Activated naive CD4-positive, alpha-beta T cell treated with anti-CD3 and anti-CD28 coated beads, Interleukin-2, amount 10 ng/mL, durations not matched to agents 7 days and 5 days (primary cell): ENCODE data around the gene SPECC1.
"Not testable (repeated sequence)": the region's sequence is repeated elsewhere in the genome, so short reads cannot be mapped to it uniquely, and the experiment has no call there.

Experiments
- CTCF ChIA-PET: fragments of 350-600 bp; sonication (Branson Sonifier 250); formaldehyde crosslinking; loops from one replicate; lab custom pipeline; 2021; ENCODE audit warnings: antibody characterized with exemption; lab: Charles Lee
- DNase-seq: peaks from one replicate; pipeline ENCODE4 v3.0.0-alpha.2; 2020
- H3K27ac Mint-ChIP-seq: one replicate; pipeline ENCODE4 v1.8.0; 2021; ENCODE audit warnings: mild to moderate bottlenecking, moderate library complexity, mixed read lengths
- H3K27me3 Mint-ChIP-seq: one replicate; pipeline ENCODE4 v1.8.0; 2021; ENCODE audit warnings: mild to moderate bottlenecking, mixed read lengths
- H3K36me3 Mint-ChIP-seq: one replicate; pipeline ENCODE4 v1.8.0; 2021; ENCODE audit warnings: mixed read lengths
- H3K4me1 Mint-ChIP-seq: one replicate; pipeline ENCODE4 v1.8.0; 2021; ENCODE audit warnings: mixed read lengths
- H3K4me3 Mint-ChIP-seq: one replicate; pipeline ENCODE4 v1.8.0; 2021; ENCODE audit warnings: mild to moderate bottlenecking, moderate library complexity, mixed read lengths
- H3K9me3 Mint-ChIP-seq: one replicate; pipeline ENCODE4 v1.8.0; 2021; ENCODE audit warnings: mixed read lengths

The SPECC1 gene

GRCh38 chr17:20068445-20068844 lies 59.3 kb downstream of the SPECC1 start:
- Mint-ChIP-seq H3K27ac (no peak overlapping the region), H3K27me3 (peaks cover 19% of the 10 kb centered on the region), H3K9me3 (no peaks in the 10 kb centered on the region), H3K36me3 (no peaks in the 10 kb centered on the region), H3K4me1 (peaks cover 11% of the 10 kb centered on the region), H3K4me3 (no peak overlapping the region)
- CTCF ChIA-PET = no interaction called here
- no peak for DNase-seq

GRCh38 chr17:20071824-20072691 lies 62.9 kb downstream of the SPECC1 start:
- CTCF ChIA-PET = interaction anchor here (1.4 to 1.6 kb wide), 2 partner anchors 18 to 79 kb away, joined by 3 to 4 read pairs; no protein-coding TSS in a partner anchor
- no peaks in the 10 kb centered on the region for H3K36me3 Mint-ChIP-seq
- no peaks in the 10 kb centered on the region for H3K9me3 Mint-ChIP-seq
- H3K27me3 Mint-ChIP-seq = peaks cover 25% of the 10 kb centered on the region
- no peak overlapping the region for H3K4me3 Mint-ChIP-seq
- DNase-seq = no peak
- H3K4me1 Mint-ChIP-seq = peaks cover 26% of the 10 kb centered on the region
- H3K27ac Mint-ChIP-seq = no peak overlapping the region

DNA sequence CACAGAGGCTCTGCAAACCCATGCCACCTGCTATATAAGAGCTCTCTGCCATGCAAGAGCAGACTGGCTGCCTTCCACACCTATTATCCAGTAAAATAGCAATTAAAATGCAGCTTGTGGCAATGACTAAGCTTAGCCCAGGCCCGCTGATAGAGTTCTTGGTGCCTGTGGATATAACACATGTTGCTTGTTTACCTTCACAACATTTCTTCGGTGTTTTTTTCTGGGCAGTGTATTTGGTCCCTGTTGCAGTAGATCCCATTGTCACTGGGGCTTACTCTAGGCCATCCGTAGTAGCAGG lies 63.5 kb downstream of the SPECC1 start:
- Mint-ChIP-seq H3K36me3 (no peaks in the 10 kb centered on the region), H3K27ac (no peak overlapping the region), H3K4me1 (peaks cover 26% of the 10 kb centered on the region), H3K9me3 (no peaks in the 10 kb centered on the region), H3K27me3 (peaks cover 25% of the 10 kb centered on the region), H3K4me3 (no peak overlapping the region)
- CTCF ChIA-PET = interaction anchor here (1.4 to 1.6 kb wide), 2 partner anchors 19 to 80 kb away, joined by 3 to 4 read pairs; no protein-coding TSS in a partner anchor
- DNase-seq = no peak

DNA sequence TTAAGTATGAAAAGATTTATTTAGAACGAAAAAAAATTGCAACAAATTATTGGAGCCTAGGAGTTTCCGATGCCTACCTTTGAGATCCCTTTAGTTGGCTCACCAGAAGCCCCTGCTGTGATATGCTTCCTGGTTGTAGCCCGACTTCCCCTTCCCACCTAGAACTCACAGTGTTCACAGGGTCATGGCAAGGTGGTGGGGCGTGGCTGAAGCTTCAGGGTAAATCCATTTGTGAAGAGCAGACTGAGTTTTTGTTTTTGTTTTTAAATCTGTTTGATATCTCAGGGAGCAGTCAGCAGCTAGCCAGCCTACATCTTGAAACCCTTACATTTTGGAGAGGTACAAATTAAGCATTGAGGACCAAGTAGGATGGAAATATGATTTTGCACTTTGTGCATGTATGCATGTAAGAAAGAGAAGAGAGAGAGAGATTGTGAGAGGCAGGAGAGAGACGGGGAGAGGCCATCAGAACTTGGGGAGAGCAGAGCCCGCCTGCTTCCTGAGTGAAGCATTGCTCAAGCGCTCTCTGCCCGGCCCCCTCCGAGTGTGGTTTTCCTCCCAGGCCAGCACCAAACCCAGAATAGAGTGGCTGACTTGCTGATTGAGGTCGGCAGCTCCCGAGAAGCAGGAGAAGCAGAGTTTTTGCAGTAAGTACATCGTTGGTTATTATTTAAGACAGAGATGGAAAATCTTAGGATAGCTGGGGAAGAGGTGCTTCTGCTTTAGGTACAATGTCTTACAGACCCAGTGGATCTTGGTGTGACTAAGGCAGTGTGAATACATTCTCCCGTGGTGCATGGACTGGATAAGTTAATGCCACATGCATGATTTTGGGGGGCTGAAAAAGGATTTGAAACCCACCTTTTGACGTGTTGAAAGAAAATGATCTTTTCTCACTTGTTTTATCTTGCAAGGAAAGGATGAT lies 64.2 kb downstream of the SPECC1 start:
- H3K4me1 Mint-ChIP-seq = peaks cover 26% of the 10 kb centered on the region
- CTCF ChIA-PET = interaction anchor here (1.4 to 1.6 kb wide), 2 partner anchors 20 to 80 kb away, joined by 3 to 4 read pairs; no protein-coding TSS in a partner anchor
- H3K27me3 Mint-ChIP-seq = peaks cover 21% of the 10 kb centered on the region
- H3K9me3 Mint-ChIP-seq = no peaks in the 10 kb centered on the region
- peak; percentile 69 for DNase-seq
- H3K27ac Mint-ChIP-seq = peak overlapping the region; percentile 80
- no peaks in the 10 kb centered on the region for H3K36me3 Mint-ChIP-seq
- H3K4me3 Mint-ChIP-seq = peak overlapping the region; percentile 50

GRCh38 chr17:20074001-20074400 lies 64.8 kb downstream of the SPECC1 start:
- peaks cover 25% of the 10 kb centered on the region for H3K4me1 Mint-ChIP-seq
- DNase-seq = no peak
- H3K27me3 Mint-ChIP-seq = peaks cover 21% of the 10 kb centered on the region
- H3K27ac Mint-ChIP-seq = no peak overlapping the region
- H3K4me3 Mint-ChIP-seq = peak overlapping the region; percentile 50
- no peaks in the 10 kb centered on the region for H3K9me3 Mint-ChIP-seq
- CTCF ChIA-PET = interaction anchor here (1.1 kb wide), 1 partner anchor 16 kb away, joined by 3 read pairs; no protein-coding TSS in a partner anchor
- no peaks in the 10 kb centered on the region for H3K36me3 Mint-ChIP-seq

- no peaks in the 10 kb centered on the region for H3K36me3 Mint-ChIP-seq
- DNase-seq = no peak
- H3K27me3 Mint-ChIP-seq = peaks cover 21% of the 10 kb centered on the region
- no peaks in the 10 kb centered on the region for H3K9me3 Mint-ChIP-seq
- peaks cover 25% of the 10 kb centered on the region for H3K4me1 Mint-ChIP-seq
- H3K27ac Mint-ChIP-seq = peak overlapping the region; percentile 71
- H3K4me3 Mint-ChIP-seq = peak overlapping the region; percentile 50
- CTCF ChIA-PET = interaction anchor here (1.1 kb wide), 1 partner anchor 16 kb away, joined by 3 read pairs; no protein-coding TSS in a partner anchor
Observed at GRCh38 chr17:20074489-20074888, 65.3 kb downstream of the SPECC1 start.

DNA sequence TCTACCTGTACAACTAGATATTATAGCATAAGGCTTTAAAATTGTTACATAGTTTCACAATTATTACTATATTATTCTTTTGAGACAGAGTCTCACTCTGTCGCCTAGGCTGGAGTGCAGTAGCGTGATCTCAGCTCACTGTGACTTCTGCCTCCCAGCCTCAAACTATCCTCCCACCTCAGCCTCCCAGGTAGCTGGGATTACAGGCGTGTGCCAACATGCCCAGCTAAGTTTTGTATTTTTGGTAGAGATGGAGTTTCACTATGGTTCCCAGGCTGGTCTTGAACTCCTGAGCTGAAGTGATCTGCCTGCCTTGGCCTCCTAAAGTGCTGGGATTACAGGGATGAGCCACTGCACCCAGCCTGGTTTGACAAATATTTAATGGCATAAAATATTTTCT lies 67.0 kb downstream of the SPECC1 start:
- H3K36me3 Mint-ChIP-seq, H3K4me3 Mint-ChIP-seq, H3K9me3 Mint-ChIP-seq, CTCF ChIA-PET, DNase-seq, H3K27ac Mint-ChIP-seq: not testable (repeated sequence)
- Mint-ChIP-seq H3K4me1 (peaks cover 25% of the 10 kb centered on the region), H3K27me3 (peaks cover 27% of the 10 kb centered on the region)

GRCh38 chr17:20077978-20078685 lies 69.0 kb downstream of the SPECC1 start:
- Mint-ChIP-seq H3K36me3 (no peaks in the 10 kb centered on the region), H3K4me1 (peaks cover 18% of the 10 kb centered on the region), H3K4me3 (no peak overlapping the region), H3K9me3 (no peaks in the 10 kb centered on the region), H3K27me3 (peaks cover 31% of the 10 kb centered on the region), H3K27ac (no peak overlapping the region)
- DNase-seq = no peak
- CTCF ChIA-PET = no interaction called here

GRCh38 chr17:20080513-20080912 lies 71.4 kb downstream of the SPECC1 start:
- Mint-ChIP-seq H3K36me3 (no peaks in the 10 kb centered on the region), H3K27ac (no peak overlapping the region), H3K4me1 (peaks cover 3% of the 10 kb centered on the region), H3K27me3 (peaks cover 23% of the 10 kb centered on the region), H3K4me3 (no peak overlapping the region), H3K9me3 (no peaks in the 10 kb centered on the region)
- DNase-seq = no peak
- CTCF ChIA-PET = no interaction called here

- CTCF ChIA-PET = no interaction called here
- Mint-ChIP-seq H3K36me3 (no peaks in the 10 kb centered on the region), H3K9me3 (no peaks in the 10 kb centered on the region), H3K4me3 (no peak overlapping the region), H3K4me1 (no peaks in the 10 kb centered on the region), H3K27me3 (peaks cover 25% of the 10 kb centered on the region), H3K27ac (no peak overlapping the region)
- DNase-seq = no peak
Observed at GRCh38 chr17:20083156-20083859, 74.1 kb downstream of the SPECC1 start.

- no peaks in the 10 kb centered on the region for H3K9me3 Mint-ChIP-seq
- no peak for DNase-seq
- no peak overlapping the region for H3K4me3 Mint-ChIP-seq
- CTCF ChIA-PET = no interaction called here
- no peak overlapping the region for H3K27ac Mint-ChIP-seq
- H3K4me1 Mint-ChIP-seq = peaks cover 6% of the 10 kb centered on the region
- H3K36me3 Mint-ChIP-seq = no peaks in the 10 kb centered on the region
- peaks cover 25% of the 10 kb centered on the region for H3K27me3 Mint-ChIP-seq
Observed at GRCh38 chr17:20084621-20085282, 75.6 kb downstream of the SPECC1 start.

DNA sequence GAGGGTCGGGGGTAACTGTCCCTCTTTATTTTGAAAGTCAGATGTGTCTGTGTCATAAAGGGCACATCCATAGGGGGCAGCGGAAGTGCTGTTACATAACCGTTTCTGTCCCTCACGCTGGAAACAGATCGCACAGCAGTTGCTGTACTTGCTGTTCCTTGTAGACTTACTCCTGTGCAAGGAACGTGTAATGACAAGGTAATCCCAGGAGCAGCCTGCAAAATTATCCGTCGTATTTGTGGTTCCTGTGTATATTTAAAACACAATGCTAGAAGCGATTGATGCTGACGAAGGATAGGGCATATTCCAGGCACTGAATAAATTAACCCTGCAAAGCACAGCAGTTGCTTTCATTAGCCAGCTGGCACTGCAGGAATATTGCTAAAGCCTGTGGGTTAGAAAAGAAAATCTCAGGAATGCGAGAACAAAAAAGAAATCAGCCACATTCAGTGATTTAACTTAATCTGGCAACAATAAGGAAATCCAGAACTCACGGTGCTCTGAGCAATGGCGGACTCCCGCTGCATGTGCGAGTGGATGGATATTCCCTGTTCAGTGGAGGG lies 76.2 kb downstream of the SPECC1 start:
- Mint-ChIP-seq H3K4me1 (peaks cover 12% of the 10 kb centered on the region), H3K27me3 (peaks cover 24% of the 10 kb centered on the region), H3K9me3 (no peaks in the 10 kb centered on the region), H3K4me3 (no peak overlapping the region), H3K27ac (no peak overlapping the region), H3K36me3 (no peaks in the 10 kb centered on the region)
- CTCF ChIA-PET = no interaction called here
- DNase-seq = no peak
